SK-N-SH treated with all-trans-retinoic acid at 6 μM for 48 hours (cell line): ENCODE data around the gene TTYH2.

Source experiments
- ATAC-seq: fragments of 200-7000 bp; cut with Tn5 transposase; 3 replicates; pipeline ENCODE4 v1.9.1; 2020; ENCODE audit warnings: mild to moderate bottlenecking, moderate library complexity
- ARNTL ChIP-seq: fragments of 450-650 bp; formaldehyde crosslinking; IDR thresholded peaks from 2 replicates; pipeline ENCODE4 v1.5.0; 2020; ENCODE audit warnings: low read depth, mild to moderate bottlenecking, moderate library complexity, borderline replicate concordance
- BACH2 ChIP-seq: fragments of 250-450 bp; sonication (Bioruptor Pico); IDR thresholded peaks from 2 replicates; pipeline ENCODE4 v1.9.0; 2021; ENCODE audit warnings: mild to moderate bottlenecking, borderline replicate concordance
- CREB5 ChIP-seq: fragments of 250-450 bp; sonication (Bioruptor Pico); IDR thresholded peaks from 2 replicates; pipeline ENCODE4 v1.5.1; 2020; ENCODE audit warnings: low read depth, mild to moderate bottlenecking, moderate library complexity
- CSDC2 ChIP-seq: fragments of 250-450 bp; sonication (Bioruptor Pico); IDR thresholded peaks from 2 replicates; pipeline ENCODE4 v1.5.0; 2020; ENCODE audit warnings: mild to moderate bottlenecking, moderate library complexity
- ESRRG ChIP-seq: fragments of 250-450 bp; sonication (Bioruptor Pico); IDR thresholded peaks from 2 replicates; pipeline ENCODE4 v1.6.1; 2021; ENCODE audit warnings: mild to moderate bottlenecking
- PATZ1 ChIP-seq: fragments of 250-450 bp; sonication (Bioruptor Pico); IDR thresholded peaks from 2 replicates; pipeline ENCODE4 v1.8.0; 2020; ENCODE audit warnings: mild to moderate bottlenecking, moderate library complexity, borderline replicate concordance
- POU6F1 ChIP-seq: fragments of 250-450 bp; sonication (Bioruptor Pico); IDR thresholded peaks from 2 replicates; pipeline ENCODE4 v1.8.0; 2021; ENCODE audit warnings: low read depth, mild to moderate bottlenecking, moderate library complexity, borderline replicate concordance
- PPARA ChIP-seq: fragments of 250-450 bp; sonication (Bioruptor Pico); IDR thresholded peaks from 2 replicates; pipeline ENCODE4 v1.5.0; 2020; ENCODE audit warnings: mild to moderate bottlenecking, borderline replicate concordance
- RARB ChIP-seq: fragments of 250-450 bp; sonication (Bioruptor Pico); IDR thresholded peaks from 2 replicates; pipeline ENCODE4 v1.8.0; 2021; ENCODE audit warnings: mild to moderate bottlenecking, moderate library complexity
- TCF4 ChIP-seq: fragments of 250-450 bp; sonication (Bioruptor Pico); IDR thresholded peaks from 2 replicates; pipeline ENCODE4 v1.8.0; 2021; ENCODE audit warnings: mild to moderate bottlenecking, moderate library complexity, borderline replicate concordance
- TOX ChIP-seq: fragments of 250-450 bp; sonication (Bioruptor Pico); IDR thresholded peaks from 2 replicates; pipeline ENCODE4 v1.8.0; 2021; ENCODE audit warnings: mild to moderate bottlenecking, moderate library complexity, borderline replicate concordance
- ZNF8 ChIP-seq: fragments of 450-650 bp; formaldehyde crosslinking; IDR thresholded peaks from 2 replicates; pipeline ENCODE4 v1.5.0; 2020; ENCODE audit warnings: mild to moderate bottlenecking, moderate library complexity
- TF ChIP-seq, protein P1 (sequence below): fragments of 250-450 bp; sonication (Bioruptor Pico); IDR thresholded peaks from 2 replicates; pipeline ENCODE4 v1.5.1; 2021; ENCODE audit warnings: mild to moderate bottlenecking, moderate library complexity

TTYH2 gene

GRCh38 chr17:74230896-74231295 is 17.5 kb downstream of the TTYH2 start:
- TF ChIP-seq TCF4 (CRISPR knock-in tag) (no peak), CREB5 (CRISPR knock-in tag) (no peak), ESRRG (no peak), RARB (CRISPR knock-in tag) (no peak), TOX (CRISPR knock-in tag) (no peak), PATZ1 (CRISPR knock-in tag) (no peak), ZNF8 (no peak)
- TF ChIP-seq, protein P1, sequence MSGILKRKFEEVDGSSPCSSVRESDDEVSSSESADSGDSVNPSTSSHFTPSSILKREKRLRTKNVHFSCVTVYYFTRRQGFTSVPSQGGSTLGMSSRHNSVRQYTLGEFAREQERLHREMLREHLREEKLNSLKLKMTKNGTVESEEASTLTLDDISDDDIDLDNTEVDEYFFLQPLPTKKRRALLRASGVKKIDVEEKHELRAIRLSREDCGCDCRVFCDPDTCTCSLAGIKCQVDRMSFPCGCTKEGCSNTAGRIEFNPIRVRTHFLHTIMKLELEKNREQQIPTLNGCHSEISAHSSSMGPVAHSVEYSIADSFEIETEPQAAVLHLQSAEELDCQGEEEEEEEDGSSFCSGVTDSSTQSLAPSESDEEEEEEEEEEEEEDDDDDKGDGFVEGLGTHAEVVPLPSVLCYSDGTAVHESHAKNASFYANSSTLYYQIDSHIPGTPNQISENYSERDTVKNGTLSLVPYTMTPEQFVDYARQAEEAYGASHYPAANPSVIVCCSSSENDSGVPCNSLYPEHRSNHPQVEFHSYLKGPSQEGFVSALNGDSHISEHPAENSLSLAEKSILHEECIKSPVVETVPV (CRISPR knock-in tag), result no peak
- ATAC-seq, result no peak

DNA sequence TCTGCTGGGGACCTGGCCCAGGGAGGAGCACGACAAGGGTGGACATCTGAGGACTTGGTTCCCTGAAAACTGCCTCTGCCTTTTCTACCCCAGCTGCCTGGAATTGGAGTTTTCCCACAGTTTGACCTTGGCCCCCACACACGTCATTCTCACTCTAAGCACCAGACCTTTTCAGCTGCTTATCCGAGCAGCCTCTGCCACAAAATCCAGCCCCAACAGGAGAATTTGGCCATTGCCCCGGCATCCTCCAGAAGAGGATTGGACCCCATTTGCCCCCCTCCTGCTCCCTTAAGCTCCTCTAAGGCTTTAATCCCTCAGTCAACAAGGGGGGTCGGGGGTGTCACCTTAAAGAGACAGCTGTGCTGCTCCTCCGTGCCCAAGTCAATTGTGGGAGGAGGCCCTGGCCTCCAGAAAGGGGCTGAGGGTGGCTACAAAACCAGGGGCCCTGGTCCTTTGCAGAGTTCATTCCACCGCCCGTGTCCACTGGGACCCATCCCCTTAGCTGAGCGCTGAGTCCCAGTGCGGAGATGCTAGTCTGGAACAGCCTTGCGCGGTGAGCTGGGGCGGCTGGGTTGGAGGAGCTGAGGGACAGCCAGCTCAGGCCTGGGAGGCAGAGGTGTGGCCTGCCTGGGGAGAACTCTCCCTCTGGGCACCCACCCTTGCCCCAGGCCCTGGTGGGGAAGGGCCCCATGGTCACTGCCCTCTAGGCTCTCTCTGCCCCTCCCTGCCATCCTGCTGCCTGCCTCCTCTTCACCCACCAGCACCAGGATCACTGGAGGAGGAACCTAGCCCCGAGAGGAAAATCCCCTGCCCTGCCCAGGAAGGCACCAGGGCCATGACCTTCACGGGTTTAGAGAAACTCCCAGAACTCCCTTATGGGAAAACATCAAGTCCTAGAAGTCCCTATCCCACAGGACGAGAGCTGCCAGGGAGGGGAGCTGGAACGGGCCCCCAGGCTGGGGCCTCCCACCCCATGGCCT is 18.8 kb downstream of the TTYH2 start:
- no peak for TF ChIP-seq ARNTL (CRISPR knock-in tag)
- TF ChIP-seq BACH2 (CRISPR knock-in tag), result no peak
- no peak for TF ChIP-seq RARB (CRISPR knock-in tag)
- ATAC-seq, result no peak

GRCh38 chr17:74233937-74234336 is 20.6 kb downstream of the TTYH2 start:
- ATAC-seq, result no peak
- TF ChIP-seq, protein P1 (CRISPR knock-in tag), result no peak
- TF ChIP-seq TCF4 (CRISPR knock-in tag), result no peak
- no peak for TF ChIP-seq PATZ1 (CRISPR knock-in tag)
- no peak for TF ChIP-seq PPARA
- TF ChIP-seq CREB5 (CRISPR knock-in tag), result no peak
- no peak for TF ChIP-seq POU6F1

- TF ChIP-seq CSDC2 (CRISPR knock-in tag), result no peak
- TF ChIP-seq, all 23 proteins: peak for 0
- no peak for ATAC-seq
These were observed 21.1 kb downstream of the TTYH2 start for GRCh38 chr17:74234486-74234885.
